ENCODE data around the gene LAMP2. TPM values are rescaled to one million over a fixed set of nuclear protein-coding genes. Genes with fewer than 3 reads are reported as not detected.
A peak's percentile ranks its signal among the peaks of the same experiment; 100 is the strongest.
"Not testable (repeated sequence)": the region's sequence is repeated elsewhere in the genome, so short reads cannot be mapped to it uniquely, and the experiment has no call there.

The LAMP2 gene
- total RNA-seq, 1 donor from 2014 or later, result 146 TPM

- H3K4me3 ChIP-seq (ENCODE audit: insufficient read depth, low read depth, low read length), result no peak overlapping the region
Observed at GRCh38 chrX:120476714-120477113, 7.6 kb upstream of the LAMP2 start.

DNA sequence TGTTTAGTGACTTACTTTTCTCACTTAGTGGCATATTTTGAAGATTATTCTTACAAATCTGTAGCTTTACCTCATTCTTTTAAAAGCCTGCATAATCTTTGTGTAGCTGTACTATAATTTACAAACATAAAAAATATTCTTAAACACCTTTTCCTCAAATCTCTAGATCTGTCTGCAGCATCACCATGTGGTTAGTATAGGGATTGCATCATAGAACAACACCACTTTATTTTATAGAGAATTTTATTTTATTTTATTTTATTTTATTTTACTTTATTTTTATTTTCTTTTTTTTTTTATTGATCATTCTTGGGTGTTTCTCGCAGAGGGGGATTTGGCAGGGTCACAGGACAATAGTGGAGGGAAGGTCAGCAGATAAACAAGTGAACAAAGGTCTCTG lies 6.4 kb upstream of the LAMP2 start:
- H3K27me3 Mint-ChIP-seq (ENCODE audit: low read depth, unreplicated experiment); H3K36me3 Mint-ChIP-seq (ENCODE audit: low read depth, unreplicated experiment); H3K9me3 Mint-ChIP-seq (ENCODE audit: unreplicated experiment); H3K27ac ChIP-seq (ENCODE audit: low read depth, low read length); H3K4me3 Mint-ChIP-seq (ENCODE audit: unreplicated experiment); H3K27me3 ChIP-seq (ENCODE audit: insufficient read depth, low read length); H2AFZ ChIP-seq (ENCODE audit: low read depth, low read length); H3K27ac Mint-ChIP-seq (ENCODE audit: unreplicated experiment); DNase-seq (ENCODE audit: low read depth); H3K4me1 ChIP-seq (ENCODE audit: insufficient read depth, low read length); H3K4me3 ChIP-seq (ENCODE audit: insufficient read depth, low read depth, low read length); H3K9ac ChIP-seq (ENCODE audit: low read length); H3K36me3 ChIP-seq (ENCODE audit: insufficient read depth, low read length); H4K20me1 ChIP-seq (ENCODE audit: insufficient read depth, low read length); H3K4me1 Mint-ChIP-seq (ENCODE audit: low read depth, unreplicated experiment); H3K79me2 ChIP-seq (ENCODE audit: insufficient read depth, low read length); H3K9me3 ChIP-seq (ENCODE audit: insufficient read depth, low read depth, low read length); H3K4me2 ChIP-seq (ENCODE audit: low read length): not testable (repeated sequence)
- FAIRE-seq, result peak; percentile 63
- TF ChIP-seq CTCF (IDR thresholded peaks at IDR 0.05; ENCODE audit: insufficient read depth, low read depth, low read length), result peak; percentile 29

More at GRCh38 chrX:120476714-120477113, 7.6 kb upstream of the LAMP2 start:
- Histone ChIP-seq H2AFZ (ENCODE audit: low read depth, low read length) (no peak overlapping the region), H3K79me2 (ENCODE audit: insufficient read depth, low read length) (no peaks in the 10 kb centered on the region), H3K9ac (ENCODE audit: low read length) (no peak overlapping the region), H4K20me1 (ENCODE audit: insufficient read depth, low read length) (no peaks in the 10 kb centered on the region), H3K4me2 (ENCODE audit: low read length) (no peak overlapping the region), H3K27ac (ENCODE audit: low read depth, low read length) (no peak overlapping the region), H3K4me1 (ENCODE audit: insufficient read depth, low read length) (no peaks in the 10 kb centered on the region), H3K9me3 (ENCODE audit: insufficient read depth, low read depth, low read length) (no peaks in the 10 kb centered on the region), H3K27me3 (ENCODE audit: insufficient read depth, low read length) (no peaks in the 10 kb centered on the region), H3K36me3 (ENCODE audit: insufficient read depth, low read length) (no peaks in the 10 kb centered on the region)
- no peak for TF ChIP-seq EZH2 (IDR thresholded peaks at IDR 0.05; ENCODE audit: insufficient read depth, low read length)
- no peak for TF ChIP-seq CTCF (IDR thresholded peaks at IDR 0.05; ENCODE audit: insufficient read depth, low read depth, low read length)
- Mint-ChIP-seq H3K4me3 (ENCODE audit: unreplicated experiment) (peak overlapping the region; percentile 34), H3K4me1 (ENCODE audit: low read depth, unreplicated experiment) (no peaks in the 10 kb centered on the region), H3K27ac (ENCODE audit: unreplicated experiment) (no peak overlapping the region), H3K9me3 (ENCODE audit: unreplicated experiment) (no peaks in the 10 kb centered on the region), H3K27me3 (ENCODE audit: low read depth, unreplicated experiment) (no peaks in the 10 kb centered on the region), H3K36me3 (ENCODE audit: low read depth, unreplicated experiment) (no peaks in the 10 kb centered on the region)
- DNase-seq (ENCODE audit: low read depth), result no peak
- no peak for FAIRE-seq

- no peak overlapping the region for H2AFZ ChIP-seq (ENCODE audit: low read depth, low read length)
- DNase-seq (ENCODE audit: low read depth), result no peak
- H3K79me2 ChIP-seq (ENCODE audit: insufficient read depth, low read length), result no peaks in the 10 kb centered on the region
- no peak overlapping the region for H3K9ac ChIP-seq (ENCODE audit: low read length)
- H3K4me1 ChIP-seq (ENCODE audit: insufficient read depth, low read length), result no peaks in the 10 kb centered on the region
- no peaks in the 10 kb centered on the region for H4K20me1 ChIP-seq (ENCODE audit: insufficient read depth, low read length)
- no peaks in the 10 kb centered on the region for H3K27me3 ChIP-seq (ENCODE audit: insufficient read depth, low read length)
- Mint-ChIP-seq H3K27me3 (ENCODE audit: low read depth, unreplicated experiment) (no peaks in the 10 kb centered on the region), H3K4me3 (ENCODE audit: unreplicated experiment) (no peak overlapping the region), H3K9me3 (ENCODE audit: unreplicated experiment) (no peaks in the 10 kb centered on the region), H3K27ac (ENCODE audit: unreplicated experiment) (no peak overlapping the region), H3K36me3 (ENCODE audit: low read depth, unreplicated experiment) (no peaks in the 10 kb centered on the region), H3K4me1 (ENCODE audit: low read depth, unreplicated experiment) (no peaks in the 10 kb centered on the region)
- TF ChIP-seq EZH2 (IDR thresholded peaks at IDR 0.05; ENCODE audit: insufficient read depth, low read length), result no peak
- no peak for TF ChIP-seq CTCF (IDR thresholded peaks at IDR 0.05; ENCODE audit: insufficient read depth, low read depth, low read length)
- FAIRE-seq, result no peak
- H3K27ac ChIP-seq (ENCODE audit: low read depth, low read length), result no peak overlapping the region
- H3K9me3 ChIP-seq (ENCODE audit: insufficient read depth, low read depth, low read length), result no peaks in the 10 kb centered on the region
- no peak overlapping the region for H3K4me3 ChIP-seq (ENCODE audit: insufficient read depth, low read depth, low read length)
- no peak overlapping the region for H3K4me2 ChIP-seq (ENCODE audit: low read length)
- no peaks in the 10 kb centered on the region for H3K36me3 ChIP-seq (ENCODE audit: insufficient read depth, low read length)
Observed at GRCh38 chrX:120474085-120474484, 5.0 kb upstream of the LAMP2 start.

GRCh38 chrX:120469657-120470056 lies 561 bp upstream of the LAMP2 start:
- peak overlapping the region; percentile 76 for H3K4me3 Mint-ChIP-seq (ENCODE audit: unreplicated experiment)
- H3K9me3 ChIP-seq (ENCODE audit: insufficient read depth, low read depth, low read length); H3K27me3 Mint-ChIP-seq (ENCODE audit: low read depth, unreplicated experiment); H3K36me3 ChIP-seq (ENCODE audit: insufficient read depth, low read length); H2AFZ ChIP-seq (ENCODE audit: low read depth, low read length); H3K9me3 Mint-ChIP-seq (ENCODE audit: unreplicated experiment); H3K9ac ChIP-seq (ENCODE audit: low read length); H3K4me2 ChIP-seq (ENCODE audit: low read length); H3K27ac ChIP-seq (ENCODE audit: low read depth, low read length); H3K4me1 ChIP-seq (ENCODE audit: insufficient read depth, low read length); H3K36me3 Mint-ChIP-seq (ENCODE audit: low read depth, unreplicated experiment); H3K4me1 Mint-ChIP-seq (ENCODE audit: low read depth, unreplicated experiment); FAIRE-seq; H3K27ac Mint-ChIP-seq (ENCODE audit: unreplicated experiment); H3K4me3 ChIP-seq (ENCODE audit: insufficient read depth, low read depth, low read length); H3K27me3 ChIP-seq (ENCODE audit: insufficient read depth, low read length); DNase-seq (ENCODE audit: low read depth): not testable (repeated sequence)
- Histone ChIP-seq H4K20me1 (ENCODE audit: insufficient read depth, low read length) (peaks cover 15% of the 10 kb centered on the region), H3K79me2 (ENCODE audit: insufficient read depth, low read length) (peaks cover 39% of the 10 kb centered on the region)
